HFFc6 (cell line): ENCODE measurements around the gene KRCC1. TPM values are rescaled to one million over a fixed set of nuclear protein-coding genes. Genes with fewer than 3 reads are reported as not detected.

Experiments used
- DNase-seq: peaks from one replicate; pipeline ENCODE4 v3.0.0-alpha.2; 2018
- H3K27ac Mint-ChIP-seq: 2 replicates; pipeline ENCODE4 v1.8.0; 2020; ENCODE audit warnings: mild to moderate bottlenecking, mixed read lengths
- H3K27me3 Mint-ChIP-seq: 2 replicates; pipeline ENCODE4 v1.8.0; 2021; ENCODE audit warnings: mild to moderate bottlenecking, moderate library complexity, mixed read lengths; ENCODE audit not compliant: insufficient read depth
- H3K36me3 Mint-ChIP-seq: 2 replicates; pipeline ENCODE4 v1.8.0; 2021; ENCODE audit warnings: low read depth, mixed read lengths
- H3K4me1 Mint-ChIP-seq: 2 replicates; pipeline ENCODE4 v1.8.0; 2020; ENCODE audit warnings: low read depth, mixed read lengths
- H3K4me3 Mint-ChIP-seq: 2 replicates; pipeline ENCODE4 v1.8.0; 2020; ENCODE audit warnings: mild to moderate bottlenecking, moderate library complexity, mixed read lengths
- H3K9me3 Mint-ChIP-seq: 2 replicates; pipeline ENCODE4 v1.8.0; 2020; ENCODE audit warnings: mild to moderate bottlenecking, mixed read lengths
- long read RNA-seq: library from polyadenylated mRNA; unstranded; transcript quantifications from one replicate; pipeline ENCODE4 v2.0.0, GENCODE V29; 2019
- total RNA-seq, 6 experiments: library from RNA; stranded (reverse); fragmentation: NEBNext Ultra II Directional; extraction: Animal tissue kit (Norgen Biotek cat#: 25700); gene quantifications; 2 replicates in 1 of 6; 3 replicates in 5 of 6; pipeline ENCODE4 v1.2.3, GENCODE V29; 2021
- TF ChIP-seq, protein P1 (sequence below): fragments of 200-600 bp; sonication (generic); IDR thresholded peaks from 2 replicates; pipeline ENCODE4 v1.5.0; 2021; ENCODE audit warnings: antibody characterized with exemption, mild to moderate bottlenecking

KRCC1 gene
- total RNA-seq, result 10 to 100 TPM; 19.3 to 26.0 (median 23.8) TPM
- long read RNA-seq, transcript KRCC1-201 (4 exons, 1,753 nt), result major isoform, 24 of 34 reads
- long read RNA-seq, partial matches to known transcripts, result 1 of 34 reads
- long read RNA-seq, other reads (novel, unspliced or antisense), result 9 of 34 reads

- peaks cover 42% of the 10 kb centered on the region for H3K4me1 Mint-ChIP-seq
- peaks cover 7% of the 10 kb centered on the region for H3K27me3 Mint-ChIP-seq
- H3K9me3 Mint-ChIP-seq, result peaks cover 4% of the 10 kb centered on the region; the same call in 1 of the 2 replicates
- peak within 1 kb of the TSS; percentile 97 for H3K4me3 Mint-ChIP-seq
- TF ChIP-seq, protein P1, sequence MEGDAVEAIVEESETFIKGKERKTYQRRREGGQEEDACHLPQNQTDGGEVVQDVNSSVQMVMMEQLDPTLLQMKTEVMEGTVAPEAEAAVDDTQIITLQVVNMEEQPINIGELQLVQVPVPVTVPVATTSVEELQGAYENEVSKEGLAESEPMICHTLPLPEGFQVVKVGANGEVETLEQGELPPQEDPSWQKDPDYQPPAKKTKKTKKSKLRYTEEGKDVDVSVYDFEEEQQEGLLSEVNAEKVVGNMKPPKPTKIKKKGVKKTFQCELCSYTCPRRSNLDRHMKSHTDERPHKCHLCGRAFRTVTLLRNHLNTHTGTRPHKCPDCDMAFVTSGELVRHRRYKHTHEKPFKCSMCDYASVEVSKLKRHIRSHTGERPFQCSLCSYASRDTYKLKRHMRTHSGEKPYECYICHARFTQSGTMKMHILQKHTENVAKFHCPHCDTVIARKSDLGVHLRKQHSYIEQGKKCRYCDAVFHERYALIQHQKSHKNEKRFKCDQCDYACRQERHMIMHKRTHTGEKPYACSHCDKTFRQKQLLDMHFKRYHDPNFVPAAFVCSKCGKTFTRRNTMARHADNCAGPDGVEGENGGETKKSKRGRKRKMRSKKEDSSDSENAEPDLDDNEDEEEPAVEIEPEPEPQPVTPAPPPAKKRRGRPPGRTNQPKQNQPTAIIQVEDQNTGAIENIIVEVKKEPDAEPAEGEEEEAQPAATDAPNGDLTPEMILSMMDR, result no peak; the same call in 1 of the 2 replicates
- peak within 1 kb of the TSS; percentile 97 for H3K27ac Mint-ChIP-seq
- peak; percentile 94 for DNase-seq
- peaks cover 29% of the 10 kb centered on the region for H3K36me3 Mint-ChIP-seq
Observed at GRCh38 chr2:88055371-88056128, at the start of gene KRCC1. Gene KRCC1, minus strand, starts transcription at chr2:88055783. Its CDS starts 27,220 bp downstream, at chr2:88028563.

DNA sequence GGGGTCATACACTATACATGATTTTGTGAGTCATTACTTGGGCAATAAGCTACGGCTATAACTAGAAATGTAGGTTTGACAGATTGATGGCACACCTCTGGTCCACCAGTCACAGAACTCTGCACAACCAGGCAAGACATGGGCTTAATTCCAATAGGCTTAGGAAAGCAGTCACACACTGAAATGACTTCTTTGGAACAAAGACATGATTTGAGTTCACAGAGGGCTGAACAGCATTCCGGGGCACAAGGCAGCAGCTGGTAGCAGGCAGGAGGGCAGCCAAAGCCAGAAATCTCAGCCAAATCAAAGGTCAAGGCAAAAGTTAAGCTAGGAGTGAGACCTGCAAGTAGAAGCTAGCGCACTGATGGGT, 44.9 kb upstream of the KRCC1 start:
- Mint-ChIP-seq H3K36me3 (no peaks in the 10 kb centered on the region), H3K27me3 (peaks cover 14% of the 10 kb centered on the region), H3K9me3 (no peaks in the 10 kb centered on the region), H3K4me3 (no peak overlapping the region), H3K4me1 (no peaks in the 10 kb centered on the region), H3K27ac (no peak overlapping the region)
- DNase-seq, result no peak
- TF ChIP-seq, protein P1, result no peak

- no peaks in the 10 kb centered on the region for H3K36me3 Mint-ChIP-seq
- H3K27ac Mint-ChIP-seq, result no peak overlapping the region
- H3K9me3 Mint-ChIP-seq, result no peaks in the 10 kb centered on the region
- TF ChIP-seq, protein P1, result no peak
- H3K27me3 Mint-ChIP-seq, result peaks cover 14% of the 10 kb centered on the region
- no peak overlapping the region for H3K4me3 Mint-ChIP-seq
- H3K4me1 Mint-ChIP-seq, result no peaks in the 10 kb centered on the region
- DNase-seq, result no peak
Observed at GRCh38 chr2:88099798-88100488, 44.4 kb upstream of the KRCC1 start.

DNA sequence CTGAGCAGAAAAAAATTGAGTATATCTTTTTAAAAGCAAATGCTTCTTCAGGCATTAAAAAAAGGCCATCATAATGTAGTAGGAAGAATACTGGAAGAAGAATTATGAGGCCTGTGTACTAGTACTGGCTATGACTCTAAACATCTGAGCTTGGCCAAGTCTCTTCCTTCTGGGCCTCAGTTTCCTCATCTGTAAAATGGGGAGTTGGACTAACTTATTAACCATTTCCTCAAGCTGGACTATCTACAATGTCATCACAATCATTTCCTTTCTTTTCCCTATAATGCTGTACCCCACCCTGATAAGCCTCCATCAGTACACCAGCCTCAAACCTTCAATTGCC, 42.9 kb upstream of the KRCC1 start:
- no peaks in the 10 kb centered on the region for H3K9me3 Mint-ChIP-seq
- TF ChIP-seq, protein P1, result no peak

GRCh38 chr2:88097891-88098557, 42.4 kb upstream of the KRCC1 start:
- no peaks in the 10 kb centered on the region for H3K36me3 Mint-ChIP-seq
- H3K4me3 Mint-ChIP-seq, result no peak overlapping the region
- TF ChIP-seq, protein P1, result no peak
- H3K9me3 Mint-ChIP-seq, result no peaks in the 10 kb centered on the region
- H3K27me3 Mint-ChIP-seq, result peaks cover 7% of the 10 kb centered on the region
- H3K27ac Mint-ChIP-seq, result no peak overlapping the region
- no peak for DNase-seq
- H3K4me1 Mint-ChIP-seq, result no peaks in the 10 kb centered on the region

More for the DNA sequence above, 42.9 kb upstream of the KRCC1 start:
- no peaks in the 10 kb centered on the region for H3K36me3 Mint-ChIP-seq
- H3K27me3 Mint-ChIP-seq, result peaks cover 11% of the 10 kb centered on the region
- no peak overlapping the region for H3K4me3 Mint-ChIP-seq
- no peak for DNase-seq
- no peaks in the 10 kb centered on the region for H3K4me1 Mint-ChIP-seq
- no peak overlapping the region for H3K27ac Mint-ChIP-seq
